HEK293T (cell line): ENCODE measurements around the gene SPEG.

Experiments
- ARNT ChIP-seq: fragments of 450-650 bp; IDR thresholded peaks from 2 replicates; pipeline ENCODE4 v1.6.1; 2017; ENCODE audit warnings: mild to moderate bottlenecking
- BHLHE40 ChIP-seq: fragments of 450-650 bp; IDR thresholded peaks from 2 replicates; pipeline ENCODE4 v1.6.1; 2016; ENCODE audit warnings: mild to moderate bottlenecking, moderate library complexity, borderline replicate concordance
- ELF4 ChIP-seq: fragments of 450-650 bp; IDR thresholded peaks from 2 replicates; pipeline ENCODE4 v1.6.1; 2017; ENCODE audit warnings: antibody characterized with exemption
- FOXK2 ChIP-seq: fragments of 450-650 bp; IDR thresholded peaks from 2 replicates; pipeline ENCODE4 v1.6.1; 2016; ENCODE audit warnings: mild to moderate bottlenecking
- FOXM1 ChIP-seq: fragments of 450-650 bp; IDR thresholded peaks from 2 replicates; pipeline ENCODE4 v1.6.1; 2017; ENCODE audit warnings: mild to moderate bottlenecking, borderline replicate concordance
- HDGF ChIP-seq: fragments of 450-650 bp; IDR thresholded peaks from 2 replicates; pipeline ENCODE4 v1.6.1; 2017; ENCODE audit warnings: antibody characterized with exemption, borderline replicate concordance
- NFRKB ChIP-seq: fragments of 450-650 bp; IDR thresholded peaks from 2 replicates; pipeline ENCODE4 v1.6.1; 2016; ENCODE audit warnings: mild to moderate bottlenecking, moderate library complexity
- SUZ12 ChIP-seq: fragments of 450-650 bp; IDR thresholded peaks from 2 replicates; pipeline ENCODE4 v1.6.1; 2016; ENCODE audit warnings: mild to moderate bottlenecking
- TARDBP ChIP-seq: fragments of 450-650 bp; IDR thresholded peaks from 2 replicates; pipeline ENCODE4 v1.6.1; 2016

GRCh38 chr2:219461669-219462068 is 27.0 kb downstream of the SPEG start:
- TF ChIP-seq NFRKB (no peak), ELF4 (no peak), ARNT (no peak), FOXK2 (no peak), HDGF (no peak), FOXM1 (no peak), SUZ12 (no peak), TARDBP (no peak), BHLHE40 (no peak)
